Astrocyte of the cerebellum (primary cell): ENCODE data around the gene GAK.
"Not testable (repeated sequence)": the region's sequence is repeated elsewhere in the genome, so short reads cannot be mapped to it uniquely, and the experiment has no call there.

Experiments used
- DNase-seq: peaks from one replicate; pipeline ENCODE4 v3.0.0-alpha.2; 2011; ENCODE audit warnings: low read depth
- H3K4me3 ChIP-seq: 2 replicates; pipeline ENCODE4 v1.5.1; 2011; ENCODE audit warnings: mild to moderate bottlenecking, low read depth, low read length, moderate library complexity
- in situ Hi-C: cut with HindIII; loops from 2 replicates; pipeline ENCODE4 v1.10.0; 2017; ENCODE audit warnings: low sequenced_read_pairs
- TF ChIP-seq, protein P1 (sequence below): IDR thresholded peaks from 2 replicates; pipeline ENCODE4 v1.5.1; 2012; ENCODE audit warnings: low read length, low read depth, moderate library complexity, mild to moderate bottlenecking; ENCODE audit errors: missing control alignments

GAK gene

DNA sequence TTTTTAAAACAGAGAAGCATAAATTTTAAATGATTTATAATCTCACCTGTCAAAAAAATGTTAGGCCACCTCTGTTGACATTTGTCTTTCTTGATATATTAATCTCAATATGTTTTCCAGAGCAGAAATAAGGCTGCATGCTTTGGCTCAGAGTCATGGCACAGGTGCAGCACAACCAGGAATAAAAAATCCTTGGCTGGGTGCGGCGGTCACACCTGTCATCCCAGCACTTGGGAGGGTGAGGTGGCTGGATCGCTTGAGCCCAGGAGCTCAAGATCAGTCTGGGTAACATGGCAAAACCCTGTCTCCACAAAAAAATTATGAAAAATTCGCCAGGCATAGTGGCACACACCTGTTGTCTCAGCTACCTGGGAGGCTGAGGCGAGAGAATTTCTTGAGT lies 124.3 kb downstream of the GAK start:
- in situ Hi-C loops = no loop called here
- TF ChIP-seq, protein P1, sequence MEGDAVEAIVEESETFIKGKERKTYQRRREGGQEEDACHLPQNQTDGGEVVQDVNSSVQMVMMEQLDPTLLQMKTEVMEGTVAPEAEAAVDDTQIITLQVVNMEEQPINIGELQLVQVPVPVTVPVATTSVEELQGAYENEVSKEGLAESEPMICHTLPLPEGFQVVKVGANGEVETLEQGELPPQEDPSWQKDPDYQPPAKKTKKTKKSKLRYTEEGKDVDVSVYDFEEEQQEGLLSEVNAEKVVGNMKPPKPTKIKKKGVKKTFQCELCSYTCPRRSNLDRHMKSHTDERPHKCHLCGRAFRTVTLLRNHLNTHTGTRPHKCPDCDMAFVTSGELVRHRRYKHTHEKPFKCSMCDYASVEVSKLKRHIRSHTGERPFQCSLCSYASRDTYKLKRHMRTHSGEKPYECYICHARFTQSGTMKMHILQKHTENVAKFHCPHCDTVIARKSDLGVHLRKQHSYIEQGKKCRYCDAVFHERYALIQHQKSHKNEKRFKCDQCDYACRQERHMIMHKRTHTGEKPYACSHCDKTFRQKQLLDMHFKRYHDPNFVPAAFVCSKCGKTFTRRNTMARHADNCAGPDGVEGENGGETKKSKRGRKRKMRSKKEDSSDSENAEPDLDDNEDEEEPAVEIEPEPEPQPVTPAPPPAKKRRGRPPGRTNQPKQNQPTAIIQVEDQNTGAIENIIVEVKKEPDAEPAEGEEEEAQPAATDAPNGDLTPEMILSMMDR = no peak
- no peak overlapping the region for H3K4me3 ChIP-seq
- DNase-seq = no peak

DNA sequence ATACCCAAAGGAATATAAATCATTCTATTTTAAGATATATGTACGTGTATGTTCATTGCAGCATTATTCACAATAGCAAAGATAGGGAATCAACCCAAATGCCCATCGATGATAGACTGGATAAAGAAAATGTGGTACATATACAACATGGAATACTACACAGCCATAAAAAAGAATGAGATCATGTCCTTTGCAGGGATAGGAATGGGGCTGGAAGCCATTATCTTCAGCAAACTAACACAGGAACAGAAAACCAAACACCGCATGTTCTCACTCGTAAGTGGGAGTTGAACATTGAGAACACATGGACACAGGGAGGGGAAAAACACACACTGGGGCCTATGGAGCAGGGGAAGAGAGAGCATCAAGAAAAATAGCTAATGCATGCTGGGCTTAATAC lies 125.1 kb downstream of the GAK start:
- in situ Hi-C loops, H3K4me3 ChIP-seq, DNase-seq: not testable (repeated sequence)

DNA sequence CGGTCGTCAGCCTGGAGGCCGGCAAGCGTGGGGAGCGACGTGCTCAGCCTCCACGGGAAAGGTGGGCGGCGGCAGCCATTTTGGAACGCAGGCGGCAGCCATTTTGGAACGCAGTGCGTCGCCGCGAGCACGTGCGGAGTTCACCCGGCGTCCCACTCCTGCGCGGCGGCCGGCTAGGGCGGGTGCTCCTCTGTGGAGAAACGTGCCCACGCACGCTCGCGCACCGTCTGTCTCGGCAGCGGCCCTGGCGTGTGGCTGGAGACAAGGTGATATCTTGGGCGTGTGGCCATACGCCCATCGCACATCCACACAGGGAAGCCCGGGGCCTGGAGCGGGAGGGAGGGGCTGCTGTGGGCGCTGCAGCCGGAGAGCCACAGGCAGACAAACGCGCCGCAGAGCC lies 127.3 kb downstream of the GAK start:
- in situ Hi-C loops = no loop called here
- TF ChIP-seq, protein P1 = no peak
- no peak overlapping the region for H3K4me3 ChIP-seq
- no peak for DNase-seq

DNA sequence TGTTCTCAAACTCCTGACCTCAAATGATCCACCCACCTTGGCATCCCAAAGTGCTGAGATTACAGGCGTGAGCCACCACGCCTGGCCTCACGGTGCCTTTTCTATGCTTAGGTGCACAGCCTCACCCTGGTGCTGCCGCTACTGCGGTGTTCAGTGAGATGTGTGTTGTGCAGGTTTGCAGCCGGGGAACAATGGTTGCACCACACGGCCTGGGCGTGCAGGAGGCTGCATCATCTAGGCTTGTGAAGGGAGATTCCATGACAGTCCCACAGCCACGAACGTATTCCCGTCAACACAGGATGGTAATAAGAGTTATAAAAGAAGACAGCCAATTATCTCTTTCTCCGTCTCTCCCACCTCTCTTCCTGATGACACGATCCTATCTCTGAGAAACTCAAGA lies 128.2 kb downstream of the GAK start:
- in situ Hi-C loops = no loop called here
- no peak overlapping the region for H3K4me3 ChIP-seq
- no peak for DNase-seq
- TF ChIP-seq, protein P1 = no peak

DNA sequence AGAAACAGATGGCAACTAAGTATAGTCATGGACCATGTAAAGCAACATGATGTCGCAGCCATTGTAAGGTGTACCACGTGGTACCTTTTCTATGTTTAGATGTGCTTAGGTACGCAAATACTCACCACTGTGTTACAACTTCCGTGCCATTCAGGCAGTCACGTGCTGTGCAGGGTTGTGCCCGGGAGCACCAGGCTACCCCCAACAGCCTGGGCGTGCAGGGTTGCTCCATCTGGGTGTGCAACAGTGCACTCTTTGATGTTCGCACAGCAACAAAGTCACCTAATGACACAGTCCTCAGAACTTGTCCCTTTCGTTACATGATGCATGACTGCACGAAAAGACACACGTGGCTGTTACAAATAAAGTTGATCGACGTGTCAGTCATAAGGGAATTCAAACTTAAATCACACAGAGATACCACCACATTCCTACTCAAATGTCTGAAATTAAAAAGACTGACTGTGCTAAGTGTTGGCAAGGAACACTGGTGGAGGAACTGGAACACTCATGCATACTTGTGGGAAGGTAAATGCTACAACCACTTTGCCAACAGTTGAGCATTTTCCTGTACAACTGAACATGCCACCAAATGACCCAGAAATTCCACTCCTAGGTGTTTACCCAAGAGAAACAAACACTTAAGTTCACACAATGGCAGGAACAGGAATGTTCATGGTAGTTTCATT lies 130.5 kb downstream of the GAK start:
- in situ Hi-C loops = no loop called here
- H3K4me3 ChIP-seq = no peak overlapping the region
- TF ChIP-seq, protein P1 = no peak
- DNase-seq = no peak
